MCF 10A (cell line): ENCODE measurements around the gene WDR5. TPM values are rescaled to one million over a fixed set of nuclear protein-coding genes. Genes with fewer than 3 reads are reported as not detected.

ENCODE experiments used
- Bru-seq: library from RNA; stranded (reverse); fragments of 400-500 nt; gene quantifications from one replicate; lab custom pipeline; 2021; lab: Mats Ljungman, UMichigan
- BruChase-seq, 2 experiments: library from RNA; stranded (reverse); fragments of 400-500 nt; gene quantifications; one replicate each; lab custom pipeline; 2021; lab: Mats Ljungman, UMichigan
- BruUV-seq: library from RNA; stranded (reverse); fragments of 400-500 nt; replicated peaks from 2 replicates; lab custom pipeline; 2021; lab: Mats Ljungman, UMichigan
- CTCF ChIA-PET: fragments of 300-600 bp; sonication (Branson Sonifier 250); formaldehyde crosslinking; extraction: SDS; loops from one replicate; lab custom pipeline; 2021; ENCODE audit warnings: antibody characterized with exemption, inconsistent platforms; lab: Yijun Ruan, JAX
- POLR2A ChIA-PET: fragments of 300-600, 350-650 bp; sonication (Branson Sonifier 250); formaldehyde crosslinking; extraction: SDS; loops from one replicate; lab custom pipeline; 2020; ENCODE audit warnings: antibody characterized with exemption, inconsistent platforms; lab: Yijun Ruan, JAX
- DNase-seq: peaks from one replicate; pipeline ENCODE4 v3.0.0-alpha.2; 2018; ENCODE audit not compliant: unreplicated experiment
- H3K27ac Mint-ChIP-seq: one replicate; pipeline ENCODE4 v1.8.0; 2022; ENCODE audit warnings: mild to moderate bottlenecking, low read depth, mixed read lengths; ENCODE audit not compliant: unreplicated experiment
- H3K27me3 Mint-ChIP-seq: one replicate; pipeline ENCODE4 v1.8.0; 2022; ENCODE audit warnings: mixed read lengths; ENCODE audit not compliant: insufficient read depth, unreplicated experiment
- H3K36me3 Mint-ChIP-seq: one replicate; pipeline ENCODE4 v1.8.0; 2022; ENCODE audit warnings: mild to moderate bottlenecking, moderate library complexity, mixed read lengths; ENCODE audit not compliant: insufficient read depth, unreplicated experiment
- H3K4me1 Mint-ChIP-seq: one replicate; pipeline ENCODE4 v1.8.0; 2022; ENCODE audit warnings: mixed read lengths; ENCODE audit not compliant: insufficient read depth, unreplicated experiment
- H3K4me3 Mint-ChIP-seq: one replicate; pipeline ENCODE4 v1.8.0; 2022; ENCODE audit warnings: mild to moderate bottlenecking, moderate library complexity, mixed read lengths; ENCODE audit not compliant: unreplicated experiment
- H3K9me3 Mint-ChIP-seq: one replicate; pipeline ENCODE4 v1.8.0; 2022; ENCODE audit warnings: mixed read lengths; ENCODE audit not compliant: unreplicated experiment
- CTCF ChIP-seq: fragments of 200-600 bp; IDR thresholded peaks from one replicate; pipeline ENCODE4 v1.8.0; 2022; ENCODE audit warnings: antibody characterized with exemption, mild to moderate bottlenecking; ENCODE audit not compliant: unreplicated experiment
- intact Hi-C: fragments of 100-400 bp; cut with micrococcal nuclease; formaldehyde crosslinking; loops from 2 replicates; pipeline ENCODE4 v1.14.1; 2022
- long read RNA-seq: library from polyadenylated mRNA; stranded (forward); transcript quantifications from one replicate; pipeline ENCODE4 v2.0.0, GENCODE V29; 2022
- total RNA-seq: library from RNA; stranded (reverse); gene quantifications from 2 replicates; pipeline ENCODE4 v1.2.3, GENCODE V29; 2022

WDR5 gene
- total RNA-seq (36.5 and 43.8 TPM in 2 replicates), Bru-seq, nascent RNA (percentile 64 among the genes with signal in this experiment), BruChase-seq, experiment 1, labeled RNA remaining after a 6-hour chase (percentile 82 among the genes with signal in this experiment), BruChase-seq, experiment 2, labeled RNA remaining after a 2-hour chase (percentile 78 among the genes with signal in this experiment)
- long read RNA-seq, transcript WDR5-201 (14 exons, 3,151 nt): major isoform, 36 of 50 reads
- long read RNA-seq, partial matches to known transcripts: 4 of 50 reads
- long read RNA-seq, other reads (novel, unspliced or antisense): 10 of 50 reads

- no peak for TF ChIP-seq CTCF
- H3K4me1 Mint-ChIP-seq: peaks cover 31% of the 10 kb centered on the region
- no peaks in the 10 kb centered on the region for H3K9me3 Mint-ChIP-seq
- H3K27me3 Mint-ChIP-seq: no peaks in the 10 kb centered on the region
- ChIA-PET POLR2A (interaction anchor here (0.7 to 2.9 kb wide), 14 partner anchors 9 to 788 kb away, joined by 3 to 23 read pairs (median 4); partner anchors contain the start of genes MED22, RNU6ATAC and RPL7A), CTCF (interaction anchor here (0.6 to 0.7 kb wide), 3 partner anchors 220 to 307 kb away, joined by 3 read pairs; no protein-coding TSS in a partner anchor)
- peak within 1 kb of the TSS; percentile 81 for H3K27ac Mint-ChIP-seq
- intact Hi-C loops: no loop called here
- BruUV-seq: TSS peak; percentile 48
- DNase-seq: peak; percentile 90
- H3K4me3 Mint-ChIP-seq: peak within 1 kb of the TSS; percentile 77
- H3K36me3 Mint-ChIP-seq: peaks cover 19% of the 10 kb centered on the region
Observed at GRCh38 chr9:134135343-134136117, at the start of gene WDR5. Gene WDR5 (plus strand): TSS chr9:134136082. CDS start chr9:134139878, 3,796 bp downstream.

GRCh38 chr9:134088063-134088725 lies 47.7 kb upstream of the WDR5 start:
- Mint-ChIP-seq H3K4me3 (no peak overlapping the region), H3K36me3 (peaks cover 6% of the 10 kb centered on the region), H3K4me1 (peaks cover 8% of the 10 kb centered on the region), H3K27me3 (peaks cover 21% of the 10 kb centered on the region), H3K27ac (no peak overlapping the region), H3K9me3 (peaks cover 7% of the 10 kb centered on the region)
- BruUV-seq: no TSS peak
- peak; percentile 31 for DNase-seq
- no peak for TF ChIP-seq CTCF
- POLR2A ChIA-PET: interaction anchor here (0.5 to 1.4 kb wide), 8 partner anchors 10 to 1236 kb away, joined by 3 to 6 read pairs (median 3); no protein-coding TSS in a partner anchor
- intact Hi-C loops: no loop called here
- CTCF ChIA-PET: interaction anchor here (0.6 to 2.2 kb wide), 2 partner anchors 10 to 1418 kb away, joined by 4 to 16 read pairs; partner anchors contain the start of genes DDX31 and GTF3C4

DNA sequence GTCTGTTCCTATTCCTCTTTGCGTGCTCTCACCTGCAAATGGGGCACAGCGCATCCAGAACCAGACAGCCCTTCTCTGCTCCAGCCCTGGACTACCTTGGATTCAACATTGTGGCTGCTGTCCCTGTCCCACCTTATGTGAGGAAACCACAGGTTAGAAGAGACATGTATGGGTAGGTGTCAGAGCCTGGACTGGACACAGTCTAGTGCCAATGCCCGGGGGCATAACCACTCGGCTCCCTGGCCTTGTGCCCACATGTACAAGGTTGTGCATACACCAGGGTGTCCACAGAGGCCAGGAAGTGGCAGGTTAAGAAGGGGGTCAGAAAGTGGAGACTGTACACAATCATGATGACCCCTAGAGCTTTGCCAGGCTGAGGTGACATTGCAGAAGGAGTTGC lies 45.9 kb upstream of the WDR5 start:
- no peaks in the 10 kb centered on the region for H3K36me3 Mint-ChIP-seq
- no peak overlapping the region for H3K4me3 Mint-ChIP-seq
- no peak overlapping the region for H3K27ac Mint-ChIP-seq
- ChIA-PET CTCF (no interaction called here), POLR2A (interaction anchor here (1.3 kb wide), 1 partner anchor 23 kb away, joined by 3 read pairs; no protein-coding TSS in a partner anchor)
- TF ChIP-seq CTCF: no peak
- H3K4me1 Mint-ChIP-seq: peaks cover 8% of the 10 kb centered on the region
- intact Hi-C loops: no loop called here
- peaks cover 7% of the 10 kb centered on the region for H3K9me3 Mint-ChIP-seq
- peaks cover 22% of the 10 kb centered on the region for H3K27me3 Mint-ChIP-seq
- BruUV-seq: no TSS peak
- DNase-seq: no peak
